GM06990 (cell line): ENCODE data around the gene KCNN2.

ENCODE experiments used
- DNase-seq: peaks from one replicate; pipeline ENCODE4 v3.0.0-alpha.2; 2011; ENCODE audit not compliant: insufficient read length; ENCODE audit errors: extremely low read depth
- H3K27me3 ChIP-seq: replicated peaks from 2 replicates; pipeline ENCODE4 v1.6.0; 2011; ENCODE audit warnings: low read length; ENCODE audit not compliant: control insufficient read depth, insufficient read depth
- H3K36me3 ChIP-seq: 2 replicates; pipeline ENCODE4 v1.5.1; 2011; ENCODE audit warnings: low read length; ENCODE audit not compliant: control insufficient read depth, insufficient read depth
- H3K4me3 ChIP-seq: replicated peaks from 2 replicates; pipeline ENCODE4 v1.5.1; 2011; ENCODE audit warnings: low read depth, mild to moderate bottlenecking, control low read depth, low read length
- TF ChIP-seq, protein P1 (sequence below): IDR thresholded peaks from 2 replicates; pipeline ENCODE4 v1.5.1; 2011; ENCODE audit warnings: low read length, control low read depth, mild to moderate bottlenecking, inconsistent platforms; ENCODE audit not compliant: insufficient read depth, poor library complexity, severe bottlenecking

Gene KCNN2

DNA sequence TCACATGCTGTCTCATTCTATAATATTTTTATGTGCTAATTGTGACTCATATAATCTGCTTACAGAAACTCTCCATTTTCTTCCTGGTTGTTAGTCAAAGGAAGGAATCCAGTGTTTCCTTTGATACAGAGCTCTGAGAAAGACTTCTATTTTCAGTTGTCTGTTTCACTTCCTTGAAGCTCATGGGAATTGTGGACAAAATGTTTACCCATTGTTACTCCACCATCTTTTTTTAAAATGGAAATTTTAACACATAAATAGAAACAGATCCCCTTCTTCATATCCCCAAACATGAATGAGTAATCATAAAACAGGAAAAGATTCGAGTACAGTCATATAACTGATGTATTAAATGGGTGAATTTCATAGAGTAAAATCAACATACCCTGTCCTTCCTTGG lies 42.0 kb upstream of the KCNN2 start:
- Histone ChIP-seq H3K36me3 (no peaks in the 10 kb centered on the region), H3K27me3 (no peaks in the 10 kb centered on the region), H3K4me3 (no peak overlapping the region)
- TF ChIP-seq, protein P1, sequence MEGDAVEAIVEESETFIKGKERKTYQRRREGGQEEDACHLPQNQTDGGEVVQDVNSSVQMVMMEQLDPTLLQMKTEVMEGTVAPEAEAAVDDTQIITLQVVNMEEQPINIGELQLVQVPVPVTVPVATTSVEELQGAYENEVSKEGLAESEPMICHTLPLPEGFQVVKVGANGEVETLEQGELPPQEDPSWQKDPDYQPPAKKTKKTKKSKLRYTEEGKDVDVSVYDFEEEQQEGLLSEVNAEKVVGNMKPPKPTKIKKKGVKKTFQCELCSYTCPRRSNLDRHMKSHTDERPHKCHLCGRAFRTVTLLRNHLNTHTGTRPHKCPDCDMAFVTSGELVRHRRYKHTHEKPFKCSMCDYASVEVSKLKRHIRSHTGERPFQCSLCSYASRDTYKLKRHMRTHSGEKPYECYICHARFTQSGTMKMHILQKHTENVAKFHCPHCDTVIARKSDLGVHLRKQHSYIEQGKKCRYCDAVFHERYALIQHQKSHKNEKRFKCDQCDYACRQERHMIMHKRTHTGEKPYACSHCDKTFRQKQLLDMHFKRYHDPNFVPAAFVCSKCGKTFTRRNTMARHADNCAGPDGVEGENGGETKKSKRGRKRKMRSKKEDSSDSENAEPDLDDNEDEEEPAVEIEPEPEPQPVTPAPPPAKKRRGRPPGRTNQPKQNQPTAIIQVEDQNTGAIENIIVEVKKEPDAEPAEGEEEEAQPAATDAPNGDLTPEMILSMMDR, result no peak
- no peak for DNase-seq

DNA sequence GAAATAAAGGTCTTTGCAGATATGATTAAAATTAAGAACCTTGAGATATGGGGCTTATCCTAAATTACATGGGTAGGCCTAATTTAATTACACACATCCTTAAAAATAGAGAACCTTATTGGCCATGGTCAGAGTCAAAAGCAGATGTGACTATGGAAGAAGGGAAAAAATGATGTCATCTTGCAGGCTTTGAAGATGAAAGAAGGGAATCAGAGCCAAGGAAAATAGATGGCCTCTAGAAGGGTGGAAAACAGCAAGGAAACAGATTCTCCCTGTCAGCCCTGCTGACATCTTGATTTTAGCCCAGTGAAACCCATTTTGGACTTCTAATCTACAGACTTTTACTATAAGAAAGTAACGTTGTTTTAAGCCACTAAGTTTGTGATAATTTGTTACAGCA lies 37.6 kb upstream of the KCNN2 start:
- TF ChIP-seq, protein P1, result no peak
- no peaks in the 10 kb centered on the region for H3K27me3 ChIP-seq
- no peaks in the 10 kb centered on the region for H3K36me3 ChIP-seq
- H3K4me3 ChIP-seq, result no peak overlapping the region
- DNase-seq, result no peak

DNA sequence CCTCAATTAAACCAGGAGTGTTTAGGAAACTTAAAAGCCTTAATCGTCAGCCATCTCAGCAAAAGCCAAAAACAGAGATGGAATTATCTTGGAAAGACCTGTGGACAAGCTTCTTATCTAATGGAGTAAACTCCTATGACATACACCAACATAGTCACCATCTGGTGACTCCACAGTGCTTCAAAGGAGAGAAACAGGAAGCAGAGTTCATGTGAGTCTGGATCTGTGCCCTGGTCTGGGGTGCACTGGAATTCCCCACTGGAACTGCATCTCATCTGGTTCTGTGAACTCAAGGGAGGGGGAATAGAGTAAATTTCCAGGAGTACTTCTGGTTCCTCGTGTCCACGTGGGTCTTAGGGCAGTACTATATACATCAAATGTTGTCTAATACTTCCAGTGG lies 36.3 kb upstream of the KCNN2 start:
- Histone ChIP-seq H3K36me3 (no peaks in the 10 kb centered on the region), H3K27me3 (no peaks in the 10 kb centered on the region), H3K4me3 (no peak overlapping the region)
- no peak for DNase-seq
- TF ChIP-seq, protein P1, result no peak

DNA sequence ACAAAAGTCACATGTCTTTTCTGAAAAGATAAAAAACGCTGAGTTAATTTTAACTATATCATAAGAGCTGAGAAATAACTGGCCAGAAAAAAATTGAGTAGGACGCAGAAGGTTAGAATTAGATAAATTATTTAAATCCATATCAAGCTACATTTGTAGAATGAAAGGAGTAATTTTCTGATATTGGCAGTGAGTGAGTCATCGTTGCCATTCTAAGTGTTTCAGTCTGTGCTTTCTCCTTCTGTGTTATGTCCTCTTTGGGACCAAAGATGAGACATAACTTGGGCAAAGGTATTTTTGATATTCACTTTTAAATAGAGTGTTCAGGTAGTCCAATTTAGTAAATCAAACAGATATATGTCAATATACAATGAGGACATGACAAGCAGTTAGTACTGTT lies 34.4 kb upstream of the KCNN2 start:
- Histone ChIP-seq H3K4me3 (no peak overlapping the region), H3K36me3 (no peaks in the 10 kb centered on the region), H3K27me3 (no peaks in the 10 kb centered on the region)
- TF ChIP-seq, protein P1, result no peak
- no peak for DNase-seq

DNA sequence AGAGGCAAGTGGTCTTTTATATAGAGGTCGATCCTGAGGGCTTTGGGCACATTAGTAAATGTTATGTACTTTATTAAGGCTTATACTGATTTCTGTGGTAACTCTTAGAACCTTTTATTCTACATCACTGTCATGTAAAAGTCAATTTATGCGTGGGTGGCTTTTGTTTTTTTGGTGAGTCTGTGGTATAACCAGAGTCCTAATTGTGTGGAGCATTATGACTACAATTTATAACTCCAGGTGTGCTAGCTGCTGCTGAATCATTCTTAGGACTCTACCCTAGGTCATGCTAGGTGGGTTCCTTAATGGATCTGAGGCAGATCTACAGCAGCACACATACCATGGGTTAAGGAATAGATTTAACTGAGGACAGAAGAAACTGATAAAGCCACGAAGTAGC lies 33.9 kb upstream of the KCNN2 start:
- TF ChIP-seq, protein P1, result no peak
- no peaks in the 10 kb centered on the region for H3K27me3 ChIP-seq
- no peak for DNase-seq

DNA sequence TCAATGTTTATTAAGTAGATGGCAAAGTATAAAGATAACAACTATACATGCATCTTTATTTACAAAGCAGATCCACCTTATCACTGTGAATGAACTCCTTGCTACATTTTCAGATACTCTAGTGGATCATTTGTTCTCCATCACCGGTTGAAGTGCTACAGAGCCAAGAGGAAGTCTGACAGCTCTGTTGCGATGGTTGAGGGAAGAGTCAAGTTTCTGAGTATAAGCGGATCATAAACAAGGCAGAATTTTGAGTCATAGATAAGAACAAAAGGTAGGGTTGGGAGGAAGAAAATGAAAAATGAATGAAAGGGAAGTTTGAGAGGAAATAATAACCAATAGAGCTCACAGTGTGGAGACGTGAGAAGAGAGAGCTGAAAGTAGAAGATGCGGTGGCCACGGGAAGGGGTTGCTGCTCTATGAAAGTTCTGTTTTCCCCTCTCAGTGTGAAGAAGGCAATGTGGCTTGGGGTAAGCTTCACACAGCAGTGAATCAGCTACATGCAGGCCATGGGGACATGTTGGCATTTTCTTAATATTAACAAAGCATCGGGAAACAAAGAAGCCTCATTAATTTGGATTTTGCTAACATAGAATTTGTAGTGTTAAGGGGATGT lies 30.8 kb upstream of the KCNN2 start:
- no peak for DNase-seq
- H3K4me3 ChIP-seq, result no peak overlapping the region
- H3K36me3 ChIP-seq, result no peaks in the 10 kb centered on the region
- no peaks in the 10 kb centered on the region for H3K27me3 ChIP-seq
- TF ChIP-seq, protein P1, result no peak

More for the DNA sequence above, 33.9 kb upstream of the KCNN2 start:
- H3K4me3 ChIP-seq, result no peak overlapping the region
- no peaks in the 10 kb centered on the region for H3K36me3 ChIP-seq
